ENCODE data around the gene MAPK1IP1L. TPM values are rescaled to one million over a fixed set of nuclear protein-coding genes. Genes with fewer than 3 reads are reported as not detected.

The MAPK1IP1L gene
- total and polyA plus RNA-seq, 2 of the 8 experiments (the other 6 are each of a cell fraction or from before 2014, with no cell fraction given): 111 to 228 TPM

DNA sequence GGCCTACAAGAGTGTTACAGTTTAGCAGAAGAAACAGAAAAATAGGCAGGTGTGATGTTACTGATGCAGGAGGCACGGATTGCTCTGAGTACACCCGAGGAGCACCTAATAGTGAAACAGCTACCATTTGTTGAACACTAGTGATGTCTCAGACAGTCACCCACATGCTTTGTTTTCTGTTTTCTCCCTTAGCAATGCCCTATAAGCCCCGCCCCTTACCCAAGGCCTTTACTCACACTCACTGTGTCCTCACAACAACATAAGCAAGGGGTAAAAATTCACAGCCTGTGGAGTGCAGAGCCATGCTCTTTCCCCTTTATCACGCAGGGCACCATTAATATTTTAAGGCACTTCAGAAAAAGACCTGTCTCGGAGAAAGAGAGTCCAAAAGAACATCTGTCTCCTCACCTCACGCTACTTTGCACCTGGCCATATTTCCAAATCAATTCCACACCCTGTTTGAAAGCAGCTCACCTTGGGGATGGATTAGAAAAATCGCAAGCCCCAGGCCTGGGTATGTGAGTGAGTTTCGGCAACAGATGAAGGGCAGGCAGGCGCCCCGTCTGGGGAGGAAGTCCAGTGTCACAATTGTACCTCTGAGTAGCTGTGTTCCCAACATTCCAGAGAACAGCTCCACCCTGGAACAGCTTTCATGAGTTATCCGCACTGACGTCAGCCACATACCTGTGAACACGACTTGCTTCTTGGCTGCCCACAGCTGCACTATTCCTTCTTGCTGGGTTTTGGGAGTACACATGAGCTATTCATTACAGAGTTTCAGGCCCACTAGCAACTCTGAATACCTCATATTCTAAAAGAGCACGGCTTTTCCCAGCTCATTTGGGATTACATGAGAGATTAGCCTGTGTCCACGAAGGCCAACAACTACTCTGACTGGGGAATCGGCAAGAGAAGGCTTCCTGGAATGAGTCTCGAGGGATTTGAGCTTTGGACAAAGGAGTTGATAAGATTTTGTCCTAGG is 26.0 kb downstream of the MAPK1IP1L start:
- Histone ChIP-seq H2BK5ac (ENCODE audit: low read depth, low read length) (no peak overlapping the region), H3K36me3 (ENCODE audit: control insufficient read depth in 2 of 4, insufficient read depth in 4 of 4, low read length in 3 of 4) (no peaks in the 10 kb centered on the region), H3K27me3 (replicated peaks in 1 of 4; ENCODE audit: control insufficient read depth in 3 of 4, extremely low read depth in 1 of 4, insufficient read depth in 3 of 4, low read length in 3 of 4) (no peaks in the 10 kb centered on the region), H2BK20ac (ENCODE audit: low read length) (no peak overlapping the region), H3K4me3 (ENCODE audit: extremely low read depth in 1 of 4, insufficient read depth in 2 of 4, low read depth in 3 of 4, low read length in 4 of 4) (no peak overlapping the region), H3K4ac (replicated peaks; ENCODE audit: insufficient read length, low read depth, low read length) (no peak overlapping the region), H4K8ac (ENCODE audit: extremely low read depth, insufficient read depth, low read length) (no peak overlapping the region; the same call in 1 of the 2 replicates), H4K5ac (ENCODE audit: insufficient read length, low read depth, low read length) (no peak overlapping the region), H3K9ac (replicated peaks in 1 of 4; ENCODE audit: extremely low read depth in 1 of 4, low read depth in 3 of 4, low read length in 3 of 4) (no peak overlapping the region), H3K18ac (ENCODE audit: extremely low read depth, low read length) (no peak overlapping the region), H2BK12ac (ENCODE audit: low read depth, low read length) (no peak overlapping the region), H3K27ac (ENCODE audit: low read depth, low read length) (no peak overlapping the region), H2AK5ac (ENCODE audit: low read depth, low read length) (no peak overlapping the region), H3K14ac (ENCODE audit: insufficient read length) (no peak overlapping the region), H3K4me2 (ENCODE audit: insufficient read depth in 1 of 2, low read depth in 2 of 2, low read length in 2 of 2) (no peak overlapping the region), H3K4me1 (replicated peaks in 1 of 4; ENCODE audit: control insufficient read depth in 3 of 4, insufficient read depth in 4 of 4, low read length in 3 of 4) (peaks cover 0 to 4% (median 0%) of the 10 kb centered on the region in 4 experiments; a peak in 4 of 7 replicates), H3K56ac (replicated peaks; ENCODE audit: insufficient read length, low read depth, low read length) (no peak overlapping the region), H2BK120ac (replicated peaks; ENCODE audit: low read depth, low read length) (no peak overlapping the region), H3K79me1 (ENCODE audit: low read depth, low read length) (no peaks in the 10 kb centered on the region), H3K79me2 (ENCODE audit: control insufficient read depth in 1 of 2, insufficient read depth in 2 of 2, low read length in 2 of 2) (no peaks in the 10 kb centered on the region), H3K23me2 (ENCODE audit: low read depth, low read length) (no peaks in the 10 kb centered on the region; the same call in 1 of the 2 replicates), H3K23ac (ENCODE audit: insufficient read length) (no peak overlapping the region), H3K9me3 (ENCODE audit: insufficient read depth in 2 of 2, low read depth in 1 of 2, low read length in 1 of 2) (no peaks in the 10 kb centered on the region), H2AFZ (ENCODE audit: low read length) (peak overlapping the region; percentile 36), H4K20me1 (replicated peaks in 1 of 2; ENCODE audit: control insufficient read depth in 1 of 2, insufficient read depth in 2 of 2, low read length in 2 of 2) (no peaks in the 10 kb centered on the region), H2BK15ac (ENCODE audit: low read length) (no peak overlapping the region), H4K91ac (replicated peaks; ENCODE audit: insufficient read length, low read length) (no peak overlapping the region)
- FAIRE-seq (no peak), DNase-seq (ENCODE audit: low read depth in 1 of 2, low spot score in 2 of 2) (peak in 1 of 2 experiments; percentile 45)
- POLR2A ChIA-PET (ENCODE audit: partially characterized antibody): interaction anchor here (0.8 to 2.2 kb wide), 10 partner anchors 9 to 52 kb away, joined by 3 to 9 read pairs (median 4); partner anchors contain the start of genes LGALS3, MAPK1IP1L, SOCS4 and WDHD1
- 89% methylated on average over 17 of the region's 17 CpGs; no CpG with 5 or more reads in 1 of the 2 experiments for WGBS, 2 experiments (ENCODE audit: extremely low coverage in 1 of 2, insufficient coverage in 1 of 2, insufficient read length in 1 of 2, insufficient replicate concordance in 2 of 2, low coverage in 1 of 2, low lambda C conversion rate in 2 of 2, missing lambda C conversion rate in 1 of 2)
- CTCF ChIA-PET (ENCODE audit: partially characterized antibody): interaction anchor here (0.8 to 4.5 kb wide), 6 partner anchors 12 to 136 kb away, joined by 3 to 25 read pairs (median 5); partner anchors contain the start of gene MAPK1IP1L
- no peak for TF ChIP-seq NRF1 (IDR thresholded peaks at IDR 0.05; ENCODE audit: low read depth, low read length)
- TF ChIP-seq EGR1 (IDR thresholded peaks at IDR 0.05; ENCODE audit: borderline replicate concordance, low read depth, low read length): no peak
- no peak for TF ChIP-seq SIX5 (IDR thresholded peaks at IDR 0.05; ENCODE audit: low read depth, low read length)
- no peak for TF ChIP-seq EZH2 (IDR thresholded peaks at IDR 0.05; ENCODE audit: low read depth, low read length, severe bottlenecking)
- TF ChIP-seq SIN3A (conservative IDR thresholded peaks at IDR 0.05 in 1 of 2, IDR thresholded peaks at IDR 0.05 in 1 of 2; ENCODE audit: low read depth in 1 of 2, low read length in 2 of 2): no peak
- no peak for TF ChIP-seq RAD21 (IDR thresholded peaks at IDR 0.05 in 1 of 2, conservative IDR thresholded peaks at IDR 0.05 in 1 of 2; ENCODE audit: low read depth in 2 of 2, low read length in 2 of 2)
- no peak for TF ChIP-seq CHD2 (IDR thresholded peaks at IDR 0.05; ENCODE audit: low read length)
- TF ChIP-seq YY1 (IDR thresholded peaks at IDR 0.05; ENCODE audit: low read depth, low read length): no peak
- no peak for TF ChIP-seq SP1 (IDR thresholded peaks at IDR 0.05; ENCODE audit: low read depth, low read length)
- no peak for TF ChIP-seq KDM1A (IDR thresholded peaks at IDR 0.05; ENCODE audit: borderline replicate concordance, low read length)
- no peak for TF ChIP-seq JUN (IDR thresholded peaks at IDR 0.05; ENCODE audit: low read depth, low read length)

Data from H1 (cell line).